ENCODE measurements around the gene PGGHG. TPM values are rescaled to one million over a fixed set of nuclear protein-coding genes. Genes with fewer than 3 reads are reported as not detected.
"Not testable (repeated sequence)": the region's sequence is repeated elsewhere in the genome, so short reads cannot be mapped to it uniquely, and the experiment has no call there.

Gene PGGHG
- total RNA-seq, 1 donor from 2014 or later, result 14.4 TPM

- Mint-ChIP-seq H3K4me1 (ENCODE audit: low read depth, unreplicated experiment) (peaks cover 5% of the 10 kb centered on the region), H3K27me3 (ENCODE audit: unreplicated experiment) (peaks cover 6% of the 10 kb centered on the region), H3K9me3 (ENCODE audit: unreplicated experiment) (peaks cover 3% of the 10 kb centered on the region), H3K4me3 (ENCODE audit: unreplicated experiment) (no peak overlapping the region), H3K36me3 (ENCODE audit: unreplicated experiment) (no peaks in the 10 kb centered on the region), H3K27ac (ENCODE audit: unreplicated experiment) (no peak overlapping the region)
- DNase-seq, result no peak
- TF ChIP-seq CTCF (IDR thresholded peaks at IDR 0.05; ENCODE audit: partially characterized antibody, unreplicated experiment), result no peak
Observed at GRCh38 chr11:330694-331357, 41.9 kb downstream of the PGGHG start.

- Mint-ChIP-seq H3K4me3 (ENCODE audit: unreplicated experiment) (no peak overlapping the region), H3K27me3 (ENCODE audit: unreplicated experiment) (peaks cover 3% of the 10 kb centered on the region), H3K27ac (ENCODE audit: unreplicated experiment) (no peak overlapping the region), H3K9me3 (ENCODE audit: unreplicated experiment) (peaks cover 3% of the 10 kb centered on the region), H3K4me1 (ENCODE audit: low read depth, unreplicated experiment) (peaks cover 5% of the 10 kb centered on the region), H3K36me3 (ENCODE audit: unreplicated experiment) (no peaks in the 10 kb centered on the region)
- TF ChIP-seq CTCF (IDR thresholded peaks at IDR 0.05; ENCODE audit: partially characterized antibody, unreplicated experiment), result no peak
- DNase-seq, result no peak
Observed at GRCh38 chr11:331358-332060, 42.6 kb downstream of the PGGHG start.

GRCh38 chr11:332651-333480 is 43.9 kb downstream of the PGGHG start:
- H3K27ac Mint-ChIP-seq (ENCODE audit: unreplicated experiment), result no peak overlapping the region
- peaks cover 2% of the 10 kb centered on the region for H3K27me3 Mint-ChIP-seq (ENCODE audit: unreplicated experiment)
- H3K36me3 Mint-ChIP-seq (ENCODE audit: unreplicated experiment), result no peaks in the 10 kb centered on the region
- DNase-seq, result no peak
- H3K4me3 Mint-ChIP-seq (ENCODE audit: unreplicated experiment), result no peak overlapping the region
- no peak for TF ChIP-seq CTCF (IDR thresholded peaks at IDR 0.05; ENCODE audit: partially characterized antibody, unreplicated experiment)
- peaks cover 3% of the 10 kb centered on the region for H3K9me3 Mint-ChIP-seq (ENCODE audit: unreplicated experiment)
- H3K4me1 Mint-ChIP-seq (ENCODE audit: low read depth, unreplicated experiment), result peaks cover 5% of the 10 kb centered on the region

- not testable (repeated sequence) for H3K4me3 Mint-ChIP-seq (ENCODE audit: unreplicated experiment); H3K36me3 Mint-ChIP-seq (ENCODE audit: unreplicated experiment); H3K27ac Mint-ChIP-seq (ENCODE audit: unreplicated experiment); H3K27me3 Mint-ChIP-seq (ENCODE audit: unreplicated experiment); H3K4me1 Mint-ChIP-seq (ENCODE audit: low read depth, unreplicated experiment); DNase-seq; H3K9me3 Mint-ChIP-seq (ENCODE audit: unreplicated experiment)
Observed at GRCh38 chr11:333616-334263, 44.8 kb downstream of the PGGHG start.

- Mint-ChIP-seq H3K4me3 (ENCODE audit: unreplicated experiment) (peak overlapping the region; percentile 73), H3K4me1 (ENCODE audit: low read depth, unreplicated experiment) (peaks cover 5% of the 10 kb centered on the region), H3K27me3 (ENCODE audit: unreplicated experiment) (peaks cover 2% of the 10 kb centered on the region), H3K36me3 (ENCODE audit: unreplicated experiment) (no peaks in the 10 kb centered on the region), H3K9me3 (ENCODE audit: unreplicated experiment) (peaks cover 3% of the 10 kb centered on the region), H3K27ac (ENCODE audit: unreplicated experiment) (no peak overlapping the region)
- DNase-seq, result no peak
- no peak for TF ChIP-seq CTCF (IDR thresholded peaks at IDR 0.05; ENCODE audit: partially characterized antibody, unreplicated experiment)
Observed at GRCh38 chr11:334264-334994, 45.5 kb downstream of the PGGHG start.
